Hematopoietic multipotent progenitor cell treated with erythropoietin and hydrocortisone succinate and interleukin-3 and kit ligand, for 8 days (in vitro differentiated cells): ENCODE data around the gene TNFRSF25.
"Not testable (repeated sequence)": the region's sequence is repeated elsewhere in the genome, so short reads cannot be mapped to it uniquely, and the experiment has no call there.

Source experiments
- DNase-seq: peaks from one replicate; pipeline ENCODE4 v3.0.0-alpha.2; 2015

The TNFRSF25 gene

GRCh38 chr1:6429660-6430411 lies 36.1 kb downstream of the TNFRSF25 start:
- peak; percentile 68 for DNase-seq

- not testable (repeated sequence) for DNase-seq
Measured at GRCh38 chr1:6428453-6428852, 37.5 kb downstream of the TNFRSF25 start.

GRCh38 chr1:6427441-6428390 lies 38.3 kb downstream of the TNFRSF25 start:
- no peak for DNase-seq

- DNase-seq = no peak
Measured at GRCh38 chr1:6426972-6427350, 39.0 kb downstream of the TNFRSF25 start.

- no peak for DNase-seq
Measured at GRCh38 chr1:6426277-6426971, 39.5 kb downstream of the TNFRSF25 start.

- no peak for DNase-seq
Measured at GRCh38 chr1:6425658-6426057, 40.3 kb downstream of the TNFRSF25 start.

- DNase-seq = no peak
Measured at GRCh38 chr1:6424619-6425593, 41.1 kb downstream of the TNFRSF25 start, which contains the start of gene ESPN. TSS of gene ESPN (plus strand) at chr1:6424776. CDS start at chr1:6424956, 180 bp downstream.

- DNase-seq = no peak
Measured at GRCh38 chr1:6424000-6424565, 41.9 kb downstream of the TNFRSF25 start.

- peak; percentile 59 for DNase-seq
Measured at GRCh38 chr1:6423321-6423999, 42.5 kb downstream of the TNFRSF25 start.

- DNase-seq = no peak
Measured at GRCh38 chr1:6421266-6421665, 44.7 kb downstream of the TNFRSF25 start.

- DNase-seq = peak; percentile 72
Measured at GRCh38 chr1:6420454-6421042, 45.4 kb downstream of the TNFRSF25 start.

GRCh38 chr1:6419804-6420453 lies 46.0 kb downstream of the TNFRSF25 start, which contains the start of gene HES2:
TSS of gene HES2 (minus strand) at chr1:6419919. CDS start at chr1:6419820, 99 bp downstream.
- peak; percentile 44 for DNase-seq

GRCh38 chr1:6419397-6419803 lies 46.6 kb downstream of the TNFRSF25 start:
- no peak for DNase-seq

- DNase-seq = no peak
Measured at GRCh38 chr1:6418668-6419396, 47.1 kb downstream of the TNFRSF25 start.

GRCh38 chr1:6417961-6418667 lies 47.9 kb downstream of the TNFRSF25 start:
- no peak for DNase-seq

GRCh38 chr1:6416906-6417305 lies 49.1 kb downstream of the TNFRSF25 start:
- no peak for DNase-seq

GRCh38 chr1:6416295-6416656 lies 49.7 kb downstream of the TNFRSF25 start:
- no peak for DNase-seq

- DNase-seq = no peak
Measured at GRCh38 chr1:6414881-6415626, 50.9 kb downstream of the TNFRSF25 start.
